ENCODE results near the gene UNK.
"Not testable (repeated sequence)": the region's sequence is repeated elsewhere in the genome, so short reads cannot be mapped to it uniquely, and the experiment has no call there.

UNK gene

GRCh38 chr17:75850928-75851692 is 66.5 kb downstream of the UNK start:
- DNase-seq (ENCODE audit: low spot score), result no peak

DNA sequence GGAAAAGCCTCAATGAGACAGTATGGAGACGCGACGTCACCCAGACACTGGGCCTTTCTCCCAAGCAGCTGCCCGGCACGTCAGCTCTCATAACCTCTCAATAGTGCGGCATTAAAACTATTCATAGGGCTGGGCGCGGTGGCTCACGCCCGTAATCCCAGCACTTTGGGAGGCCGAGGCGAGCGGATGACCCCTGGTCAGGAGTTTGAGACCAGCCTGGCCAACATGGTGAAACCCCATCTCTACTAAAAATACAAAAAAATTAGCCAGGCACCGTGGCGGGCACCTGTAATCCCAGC is 67.0 kb downstream of the UNK start:
- DNase-seq (ENCODE audit: low spot score), result not testable (repeated sequence)

DNA sequence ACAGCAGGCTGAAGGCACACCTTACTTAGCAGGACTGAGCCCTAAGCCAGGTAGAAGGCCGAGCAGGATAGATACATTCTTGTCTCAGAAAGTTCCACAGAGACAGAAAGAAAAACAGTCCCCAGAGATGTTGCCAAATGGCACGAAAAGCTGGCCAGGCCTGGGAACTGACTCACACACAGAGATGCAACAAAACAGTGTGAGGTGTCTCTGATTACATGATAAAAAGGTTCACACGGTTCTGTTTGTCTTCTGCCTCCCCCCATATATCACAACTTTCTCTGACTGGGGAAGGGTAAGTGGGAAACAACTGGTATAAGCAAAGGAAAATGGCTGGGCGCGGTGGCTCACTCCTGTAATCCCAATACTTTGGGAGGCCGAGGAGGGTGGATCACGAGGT is 68.8 kb downstream of the UNK start:
- no peak for DNase-seq (ENCODE audit: low spot score)

DNA sequence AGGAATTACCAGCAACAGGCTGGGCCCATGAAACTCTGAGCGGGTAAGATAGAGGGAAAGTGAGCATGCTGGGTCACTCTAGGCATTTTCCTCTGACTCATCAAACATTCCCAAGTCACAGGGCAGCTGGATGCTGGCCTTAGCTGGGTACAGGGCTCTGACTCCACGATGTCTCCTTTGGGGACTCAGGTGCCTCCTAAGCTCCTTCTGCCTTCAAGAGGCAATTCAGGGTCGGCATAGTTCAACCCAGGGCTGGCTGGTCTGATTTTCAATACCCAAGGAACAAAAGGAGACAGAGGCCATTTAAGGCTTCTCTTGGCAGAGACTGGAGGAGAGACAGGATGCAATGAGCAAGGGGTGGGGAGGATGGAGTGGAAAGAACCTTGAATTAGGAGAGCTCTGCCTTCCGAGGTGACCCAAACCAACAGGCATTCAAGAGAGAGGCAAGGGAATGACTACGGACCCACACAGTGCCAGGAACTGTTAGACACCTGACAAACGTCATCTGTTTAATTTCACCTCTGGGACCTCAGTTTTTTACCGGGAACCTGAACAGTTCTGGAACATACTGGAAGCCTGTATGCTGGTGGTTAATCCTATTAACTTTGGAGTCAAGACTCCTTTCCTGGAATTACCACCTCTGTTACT is 69.6 kb downstream of the UNK start:
- DNase-seq (ENCODE audit: low spot score), result no peak

- no peak for DNase-seq (ENCODE audit: low spot score)
Observed at GRCh38 chr17:75854881-75855309, 70.3 kb downstream of the UNK start.

- peak; percentile 100 for DNase-seq (ENCODE audit: low spot score)
Observed at GRCh38 chr17:75855310-75856061, 70.9 kb downstream of the UNK start, which contains the start of gene WBP2. Gene WBP2, minus strand, starts transcription at chr17:75855335. Its CDS starts 38 bp downstream, at chr17:75855297.

GRCh38 chr17:75856062-75856756 is 71.6 kb downstream of the UNK start:
- DNase-seq (ENCODE audit: low spot score), result peak; percentile 78

DNA sequence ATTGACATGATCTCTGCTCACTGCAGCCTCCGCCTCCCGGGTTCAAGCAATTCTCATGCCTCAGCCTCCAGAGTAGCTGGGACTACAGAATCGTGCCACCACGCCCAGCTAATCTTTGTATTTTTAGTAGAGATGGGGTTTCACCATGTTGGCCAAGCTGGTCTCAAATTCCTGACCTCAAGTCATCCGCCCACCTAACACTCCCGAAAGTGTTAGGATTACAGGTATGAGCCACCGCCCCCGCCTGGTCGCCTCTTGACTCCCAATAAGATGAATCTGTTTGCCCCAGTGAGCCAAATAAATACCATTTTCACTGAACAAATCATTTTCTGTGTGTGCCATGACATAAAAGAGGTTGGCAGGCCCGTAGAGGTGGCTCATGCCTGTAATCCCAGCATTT is 74.8 kb downstream of the UNK start:
- not testable (repeated sequence) for DNase-seq (ENCODE audit: low spot score)

DNA sequence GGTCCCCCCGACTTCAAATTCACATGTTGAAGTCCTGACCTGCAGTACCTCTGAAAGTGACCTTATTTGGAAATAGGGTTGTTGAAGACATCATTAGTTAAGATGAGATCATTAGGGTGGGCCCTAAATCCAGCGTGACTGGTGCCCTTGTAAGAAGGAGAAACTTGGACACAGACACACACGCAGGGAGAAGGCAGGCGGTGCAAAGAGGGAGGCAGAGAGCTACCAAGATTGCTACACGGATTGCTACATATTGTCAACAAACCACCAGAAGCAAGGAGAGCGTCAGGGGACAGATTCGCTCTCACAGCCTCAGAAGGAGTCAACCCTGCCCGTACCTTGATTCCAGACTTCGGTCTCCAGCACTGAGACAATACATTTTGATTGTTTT is 77.3 kb downstream of the UNK start:
- no peak for DNase-seq (ENCODE audit: low spot score)

DNA sequence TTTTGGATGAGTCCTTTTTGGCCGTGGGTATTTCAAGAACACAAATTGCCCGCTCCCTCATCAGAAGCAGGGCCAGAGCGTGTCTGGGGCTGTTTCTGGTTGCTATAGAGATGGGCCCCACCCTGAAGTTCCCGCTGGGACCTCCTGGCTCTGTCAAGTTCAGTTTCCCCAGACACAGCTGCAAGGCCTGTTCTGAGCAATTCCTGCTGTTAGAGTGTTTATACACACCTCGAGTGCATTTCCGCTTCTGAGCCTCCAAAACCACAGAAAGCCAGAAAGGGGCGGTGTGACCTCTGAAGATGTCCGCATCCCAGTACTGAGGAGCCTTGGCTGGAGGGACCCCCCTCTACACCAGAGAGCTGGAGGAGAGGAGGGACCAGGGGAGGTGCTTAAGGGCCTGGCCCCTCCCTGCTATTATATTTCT is 79.9 kb downstream of the UNK start:
- DNase-seq (ENCODE audit: low spot score), result peak; percentile 84

GRCh38 chr17:75864887-75865286 is 80.3 kb downstream of the UNK start:
- not testable (repeated sequence) for DNase-seq (ENCODE audit: low spot score)

DNA sequence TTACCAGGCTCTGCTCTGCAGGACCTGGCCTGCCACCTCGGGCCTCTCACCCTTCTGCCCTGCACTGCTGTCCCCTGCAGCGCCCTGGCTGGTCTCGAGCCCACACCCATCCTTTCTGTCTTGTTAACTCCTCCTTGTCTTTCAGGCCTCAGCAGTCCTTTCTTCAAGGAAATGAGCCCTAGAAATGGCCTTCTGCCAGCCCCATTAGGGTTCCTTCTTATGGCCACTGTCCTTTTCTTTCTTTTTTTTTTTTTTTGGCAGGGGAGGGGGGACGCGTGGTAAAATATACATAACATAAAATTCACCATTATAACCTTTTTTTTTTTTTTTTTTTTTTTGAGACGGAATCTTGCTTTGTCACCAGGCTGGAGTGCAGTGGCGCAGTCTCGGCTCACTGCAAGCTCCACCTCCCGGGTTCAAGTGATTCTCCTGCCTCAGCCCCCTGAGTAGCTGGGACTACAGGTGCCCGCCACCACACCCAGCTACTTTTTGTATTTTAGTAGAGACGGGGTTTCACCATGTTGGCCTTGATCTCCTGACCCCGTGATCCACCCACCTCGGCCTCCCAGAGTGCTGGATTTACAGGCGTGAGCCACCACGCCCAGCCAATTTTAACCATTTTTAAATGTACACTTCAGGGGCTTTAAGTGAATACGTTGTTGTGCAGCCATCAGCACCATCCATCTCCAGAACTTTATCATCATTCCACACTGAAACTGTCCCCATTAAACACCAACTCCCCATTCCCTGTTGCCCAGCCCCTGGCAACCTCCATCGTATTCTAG is 81.0 kb downstream of the UNK start:
- DNase-seq (ENCODE audit: low spot score), result not testable (repeated sequence)

- DNase-seq (ENCODE audit: low spot score), result not testable (repeated sequence)
Observed at GRCh38 chr17:75868730-75869281, 84.2 kb downstream of the UNK start.

DNA sequence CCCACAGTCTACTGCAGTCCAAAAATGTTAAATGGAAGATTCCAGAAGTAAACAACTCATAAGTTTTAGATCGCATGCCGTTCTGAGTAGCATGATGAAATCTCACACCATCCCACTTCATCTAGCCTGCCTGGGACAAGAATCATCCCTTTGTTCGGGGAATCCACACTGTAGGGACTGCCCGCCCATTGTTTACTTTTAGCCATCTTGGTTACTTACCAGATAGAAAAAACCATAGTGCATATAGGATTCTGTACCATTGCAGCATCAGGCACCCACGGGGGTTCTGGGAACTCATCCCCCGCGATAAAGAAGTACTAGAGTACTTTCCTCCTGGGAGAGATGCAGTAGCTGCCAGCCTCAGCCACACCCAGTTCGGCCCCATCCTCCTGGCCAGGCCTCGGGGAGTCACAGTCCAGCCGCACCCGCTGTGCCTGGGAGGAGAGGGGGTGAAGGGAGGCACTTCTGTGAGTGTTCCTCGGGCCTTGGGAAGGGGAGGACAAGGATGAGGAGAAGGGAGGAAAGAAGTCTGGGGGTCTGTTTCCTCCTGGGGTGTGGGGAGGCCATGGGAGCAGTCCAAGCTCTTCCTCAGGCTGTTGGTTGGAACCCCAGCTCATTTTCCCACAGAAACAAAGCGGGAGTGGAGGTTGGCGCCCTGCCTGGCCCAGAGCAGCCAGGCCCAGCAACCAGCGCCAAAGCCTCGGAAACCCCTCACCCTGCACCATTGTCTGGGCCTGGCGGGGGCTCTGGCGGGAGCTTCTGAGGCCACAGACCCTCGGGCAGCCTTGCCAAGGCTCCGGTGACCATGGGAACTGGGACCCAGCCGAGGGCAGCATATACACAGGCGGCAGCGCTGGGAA is 84.9 kb downstream of the UNK start:
- no peak for DNase-seq (ENCODE audit: low spot score)

DNA sequence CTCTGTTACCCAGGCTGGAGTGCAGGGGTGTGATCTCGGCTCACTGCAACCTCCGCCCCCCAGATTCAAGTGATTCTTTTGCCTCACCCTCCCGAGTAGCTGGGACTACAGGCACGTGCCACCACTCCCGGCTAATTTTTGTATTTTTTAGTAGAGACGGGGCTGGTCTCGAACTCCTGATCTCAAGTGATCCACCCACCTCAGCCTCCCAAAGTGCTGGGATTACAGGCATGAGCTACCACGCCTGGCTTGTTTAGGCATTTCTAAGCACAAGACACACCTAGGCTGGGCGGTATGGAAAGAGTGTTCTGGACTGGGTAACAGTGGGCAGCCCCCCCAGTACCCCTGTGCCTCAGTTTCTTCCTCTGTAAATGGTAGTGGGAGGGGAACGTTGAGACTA is 85.6 kb downstream of the UNK start:
- not testable (repeated sequence) for DNase-seq (ENCODE audit: low spot score)

GRCh38 chr17:75872434-75873351 is 88.1 kb downstream of the UNK start:
- peak; percentile 27 for DNase-seq (ENCODE audit: low spot score)

DNA sequence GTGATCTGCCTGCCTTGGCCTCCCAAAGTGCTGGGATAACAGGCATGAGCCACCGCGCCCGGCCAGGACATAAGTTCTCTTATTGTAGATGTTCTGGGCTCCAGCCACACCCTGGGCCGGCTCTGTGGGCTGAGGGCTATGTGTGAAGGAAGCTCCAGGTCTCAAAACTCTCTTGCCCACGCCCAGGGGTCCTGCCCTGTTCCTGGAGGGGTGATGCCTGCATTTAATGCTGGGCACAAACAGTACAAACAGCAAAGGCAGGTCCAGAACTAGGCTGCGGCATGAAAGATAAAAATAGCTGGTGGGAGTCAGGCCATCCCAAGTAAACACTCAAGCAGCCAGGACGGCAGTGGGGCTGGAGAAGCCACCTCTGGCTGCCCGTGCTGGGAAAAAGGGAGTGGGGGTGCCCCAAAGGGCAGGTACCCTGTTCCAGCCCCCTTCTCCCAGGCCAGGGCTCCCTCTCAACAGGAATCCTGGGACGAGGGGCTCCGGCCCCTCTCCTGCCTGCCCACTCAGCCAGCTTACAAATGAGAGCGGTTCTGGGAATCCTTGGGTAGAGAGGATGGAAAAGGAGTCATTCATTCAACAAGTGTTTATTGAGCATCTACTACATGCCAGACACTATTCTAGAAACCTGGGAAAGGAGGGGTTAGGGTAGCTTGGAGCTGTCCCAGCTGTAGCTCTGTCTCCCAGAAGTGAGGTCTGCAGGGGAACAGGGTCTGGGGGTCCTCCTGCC is 89.1 kb downstream of the UNK start:
- DNase-seq (ENCODE audit: low spot score), result no peak

Measured in NAMALWA (cell line).